HL-60 (cell line): ENCODE measurements around the gene EYA4.

Experiments
- DNase-seq, 2 experiments: peaks; one replicate each; pipeline ENCODE4 v3.0.0-alpha.2; 2010 to 2020; ENCODE audit warnings: low read depth in 1 of 2, low spot score in 1 of 2
- H3K27ac ChIP-seq: fragments of 250-450 bp; sonication (Bioruptor Pico); replicated peaks from 2 replicates; pipeline ENCODE4 v1.5.1; 2020; ENCODE audit warnings: mild to moderate bottlenecking, moderate library complexity
- H3K27me3 ChIP-seq: fragments of 250-450 bp; sonication (Bioruptor Pico); 2 replicates; pipeline ENCODE4 v1.5.1; 2021; ENCODE audit warnings: mild to moderate bottlenecking, moderate library complexity; ENCODE audit not compliant: insufficient read depth, poor library complexity, severe bottlenecking
- H3K4me3 ChIP-seq: replicated peaks from 2 replicates; pipeline ENCODE4 v1.5.1; 2011; ENCODE audit warnings: mild to moderate bottlenecking, control low read depth, low read length; ENCODE audit not compliant: insufficient read depth
- CTCF ChIP-seq: IDR thresholded peaks from one replicate; pipeline ENCODE4 v1.5.1; 2011; ENCODE audit warnings: low read length, control low read depth, inconsistent platforms; ENCODE audit not compliant: insufficient read depth
- GABPA ChIP-seq: IDR thresholded peaks from 2 replicates; pipeline ENCODE4 v1.6.1; 2012; ENCODE audit warnings: low read depth
- POLR2AphosphoS5 ChIP-seq: IDR thresholded peaks from 2 replicates; pipeline ENCODE4 v1.6.1; 2012; ENCODE audit warnings: low read depth
- REST ChIP-seq: IDR thresholded peaks from 2 replicates; pipeline ENCODE4 v1.6.1; 2012; ENCODE audit warnings: low read depth; ENCODE audit not compliant: insufficient replicate concordance
- SPI1 ChIP-seq: IDR thresholded peaks from 2 replicates; pipeline ENCODE4 v1.6.1; 2012; ENCODE audit warnings: low read depth, mild to moderate bottlenecking, borderline replicate concordance

EYA4 gene

DNA sequence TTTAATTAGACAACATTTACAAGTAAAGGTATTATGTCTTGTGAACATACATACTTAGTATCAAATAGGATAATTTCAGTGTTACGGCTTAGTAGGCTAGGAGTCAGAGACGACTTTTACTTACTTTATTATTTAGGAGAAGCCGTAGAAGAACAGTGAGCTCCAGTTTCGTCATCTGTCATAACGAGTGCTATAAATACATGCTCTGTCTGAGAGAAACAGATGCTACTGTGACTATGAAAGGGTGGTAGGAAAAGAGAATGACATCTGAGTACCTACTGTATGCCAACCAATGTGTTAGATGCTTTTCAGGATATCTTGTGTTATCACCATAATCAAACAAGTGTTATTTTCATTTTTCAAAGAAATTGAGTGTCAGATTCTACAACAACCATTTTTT is 119.0 kb downstream of the EYA4 start:
- no peak for TF ChIP-seq REST
- no peak for TF ChIP-seq GABPA
- TF ChIP-seq SPI1: no peak
- no peak for TF ChIP-seq CTCF
- no peak for TF ChIP-seq POLR2AphosphoS5
- Histone ChIP-seq H3K27me3 (no peaks in the 10 kb centered on the region), H3K27ac (no peak overlapping the region), H3K4me3 (no peak overlapping the region)
- DNase-seq: no peak

- Histone ChIP-seq H3K27ac (no peak overlapping the region), H3K4me3 (no peak overlapping the region), H3K27me3 (no peaks in the 10 kb centered on the region)
- DNase-seq: no peak
- TF ChIP-seq GABPA (no peak), SPI1 (no peak), REST (no peak), POLR2AphosphoS5 (no peak), CTCF (no peak)
These were observed 121.7 kb downstream of the EYA4 start for GRCh38 chr6:133362813-133363212.

GRCh38 chr6:133368664-133369063 is 127.5 kb downstream of the EYA4 start:
- DNase-seq: no peak

More at GRCh38 chr6:133368664-133369063, 127.5 kb downstream of the EYA4 start:
- H3K4me3 ChIP-seq: no peak overlapping the region
- H3K27me3 ChIP-seq: no peaks in the 10 kb centered on the region
- no peak overlapping the region for H3K27ac ChIP-seq
- TF ChIP-seq CTCF (no peak), SPI1 (no peak), POLR2AphosphoS5 (no peak), REST (no peak)
